HG02763 (cell line): Measurements from ENCODE around the gene HLF.

Experiments used
- ATAC-seq: cut with Tn5 transposase; IDR thresholded peaks from one replicate; pipeline ENCODE4 v1.9.1; 2021; ENCODE audit warnings: mild to moderate bottlenecking, moderate library complexity; ENCODE audit not compliant: unreplicated experiment

HLF gene

GRCh38 chr17:55288356-55289105 is 23.8 kb downstream of the HLF start:
- no peak for ATAC-seq

GRCh38 chr17:55289106-55289446 is 24.3 kb downstream of the HLF start:
- ATAC-seq: no peak

GRCh38 chr17:55289978-55290377 is 25.2 kb downstream of the HLF start:
- ATAC-seq: no peak

GRCh38 chr17:55290492-55291113 is 25.8 kb downstream of the HLF start:
- ATAC-seq: no peak

GRCh38 chr17:55291114-55291507 is 26.4 kb downstream of the HLF start:
- no peak for ATAC-seq

- no peak for ATAC-seq
These were observed 27.3 kb downstream of the HLF start for GRCh38 chr17:55292094-55292493.

GRCh38 chr17:55294042-55294751 is 29.4 kb downstream of the HLF start:
- no peak for ATAC-seq

GRCh38 chr17:55295411-55296170 is 30.8 kb downstream of the HLF start:
- ATAC-seq: peak; percentile 91

- no peak for ATAC-seq
These were observed 31.5 kb downstream of the HLF start for GRCh38 chr17:55296171-55296695.

- ATAC-seq: no peak
These were observed 31.9 kb downstream of the HLF start for GRCh38 chr17:55296699-55297098.

- ATAC-seq: no peak
These were observed 33.5 kb downstream of the HLF start for GRCh38 chr17:55298111-55298730.

GRCh38 chr17:55299162-55299838 is 34.5 kb downstream of the HLF start:
- no peak for ATAC-seq

- ATAC-seq: no peak
These were observed 35.1 kb downstream of the HLF start for GRCh38 chr17:55299890-55300289.

- no peak for ATAC-seq
These were observed 35.9 kb downstream of the HLF start for GRCh38 chr17:55300479-55301290.

- ATAC-seq: no peak
These were observed 37.0 kb downstream of the HLF start for GRCh38 chr17:55301521-55302406.

GRCh38 chr17:55302407-55302787 is 37.6 kb downstream of the HLF start:
- no peak for ATAC-seq

GRCh38 chr17:55303008-55303493 is 38.3 kb downstream of the HLF start:
- ATAC-seq: no peak

- no peak for ATAC-seq
These were observed 39.0 kb downstream of the HLF start for GRCh38 chr17:55303701-55304145.
